Neuronal stem cell (in vitro differentiated cells): ENCODE results near the gene RRP7A.
A peak's percentile ranks its signal among the peaks of the same experiment; 100 is the strongest.
"Not testable (repeated sequence)": the region's sequence is repeated elsewhere in the genome, so short reads cannot be mapped to it uniquely, and the experiment has no call there.

Source experiments
- DNase-seq: peaks from one replicate; pipeline ENCODE4 v3.0.0-alpha.2; 2013; ENCODE audit warnings: low spot score
- H2AFZ ChIP-seq: one replicate; pipeline ENCODE4 v1.6.1; 2013; ENCODE audit warnings: mild to moderate bottlenecking, low read length, inconsistent platforms
- H2AK5ac ChIP-seq: 2 replicates; pipeline ENCODE4 v1.6.1; 2013; ENCODE audit warnings: low read depth, mild to moderate bottlenecking, inconsistent platforms, low read length, moderate library complexity, mixed read lengths
- H2BK120ac ChIP-seq: 2 replicates; pipeline ENCODE4 v1.6.1; 2013; ENCODE audit warnings: low read depth, mild to moderate bottlenecking, inconsistent platforms, low read length, moderate library complexity, mixed read lengths
- H2BK12ac ChIP-seq: one replicate; pipeline ENCODE4 v1.6.1; 2013; ENCODE audit warnings: low read length, inconsistent platforms
- H2BK15ac ChIP-seq: 2 replicates; pipeline ENCODE4 v1.6.1; 2013; ENCODE audit warnings: mild to moderate bottlenecking, low read length, inconsistent platforms, mixed read lengths
- H2BK5ac ChIP-seq: one replicate; pipeline ENCODE4 v1.6.1; 2013; ENCODE audit warnings: inconsistent platforms, mild to moderate bottlenecking, low read length, moderate library complexity
- H3K14ac ChIP-seq: one replicate; pipeline ENCODE4 v1.6.1; 2013; ENCODE audit warnings: low read length, inconsistent platforms
- H3K18ac ChIP-seq: 2 replicates; pipeline ENCODE4 v1.6.1; 2013; ENCODE audit warnings: low read length, inconsistent platforms
- H3K23ac ChIP-seq: 2 replicates; pipeline ENCODE4 v1.6.1; 2013; ENCODE audit warnings: low read depth, mild to moderate bottlenecking, mixed read lengths, low read length, inconsistent platforms; ENCODE audit not compliant: poor library complexity
- H3K27ac ChIP-seq: replicated peaks from 3 replicates; pipeline ENCODE4 v1.5.1; 2013; ENCODE audit warnings: low read length, inconsistent platforms
- H3K27me3 ChIP-seq, 3 experiments: 2 replicates each; pipeline ENCODE4 v1.6.1; 2013; ENCODE audit warnings: low read length in 3 of 3, mild to moderate bottlenecking in 2 of 3, inconsistent platforms in 1 of 3, low read depth in 1 of 3, mixed read lengths in 1 of 3, moderate library complexity in 1 of 3; ENCODE audit not compliant: control insufficient read depth in 3 of 3, insufficient read depth in 3 of 3
- H3K36me3 ChIP-seq, 2 donors: replicated peaks in 1 of 2; 2 replicates each; pipeline ENCODE4 v1.6.1; 2013; ENCODE audit warnings: low read length in 2 of 2; ENCODE audit not compliant: control insufficient read depth in 2 of 2, insufficient read depth in 2 of 2
- H3K4ac ChIP-seq: 2 replicates; pipeline ENCODE4 v1.6.1; 2013; ENCODE audit warnings: inconsistent platforms, mild to moderate bottlenecking, low read length, moderate library complexity
- H3K4me1 ChIP-seq, 2 donors: 1 replicate in 1 of 2; 2 replicates in 1 of 2; pipeline ENCODE4 v1.6.1; 2013; ENCODE audit warnings: low read length in 2 of 2, low read depth in 1 of 2; ENCODE audit not compliant: control insufficient read depth in 2 of 2, insufficient read depth in 1 of 2
- H3K4me2 ChIP-seq: one replicate; pipeline ENCODE4 v1.6.1; 2013; ENCODE audit warnings: mild to moderate bottlenecking, low read length, inconsistent platforms; ENCODE audit not compliant: insufficient read depth, poor library complexity, severe bottlenecking
- H3K4me3 ChIP-seq, 2 donors: 2 replicates each; pipeline ENCODE4 v1.5.1; 2013; ENCODE audit warnings: low read length in 2 of 2, mild to moderate bottlenecking in 2 of 2, inconsistent platforms in 1 of 2, moderate library complexity in 1 of 2
- H3K79me1 ChIP-seq: one replicate; pipeline ENCODE4 v1.6.1; 2013; ENCODE audit warnings: low read depth, mild to moderate bottlenecking, inconsistent platforms, low read length, moderate library complexity
- H3K9ac ChIP-seq: one replicate; pipeline ENCODE4 v1.6.1; 2013; ENCODE audit warnings: mild to moderate bottlenecking, low read depth, low read length, inconsistent platforms; ENCODE audit not compliant: poor library complexity
- H3K9me3 ChIP-seq, 2 donors: replicated peaks in 1 of 2; 2 replicates each; pipeline versions ENCODE3 to v1.6.1; 2013; ENCODE audit warnings: low read length in 2 of 2, mild to moderate bottlenecking in 2 of 2, inconsistent platforms in 1 of 2, low read depth in 1 of 2, mixed read lengths in 1 of 2, moderate library complexity in 1 of 2; ENCODE audit not compliant: control insufficient read depth in 2 of 2, insufficient read depth in 1 of 2
- H4K8ac ChIP-seq: one replicate; pipeline ENCODE4 v1.6.1; 2013; ENCODE audit warnings: low read depth, mild to moderate bottlenecking, inconsistent platforms, low read length, moderate library complexity
- H4K91ac ChIP-seq: one replicate; pipeline ENCODE4 v1.6.1; 2013; ENCODE audit warnings: low read length, low read depth, mild to moderate bottlenecking, inconsistent platforms; ENCODE audit not compliant: poor library complexity
- WGBS, 2 donors: extraction: QIAGEN DNeasy Blood & Tissue Kit; methylation state at CpG; one replicate each; pipeline ENCODE4 v1.1.7; 2013; ENCODE audit warnings: missing lambda C conversion rate in 2 of 2, mixed read lengths in 1 of 2; ENCODE audit not compliant: insufficient read length in 2 of 2, insufficient replicate concordance in 1 of 2; ENCODE audit errors: extremely low coverage in 2 of 2; 5-methylcytosine and 5-hydroxymethylcytosine counted together

Gene RRP7A

GRCh38 chr22:42563943-42564342 is 44.3 kb upstream of the RRP7A start:
- not testable (repeated sequence) for H3K9me3 ChIP-seq

GRCh38 chr22:42562684-42563083 is 43.1 kb upstream of the RRP7A start:
- H2AFZ ChIP-seq, result no peak overlapping the region
- WGBS, 2 donors, result no CpG with 5 or more reads among the region's 2 CpGs
- H2BK12ac ChIP-seq, result no peak overlapping the region
- no peaks in the 10 kb centered on the region for H3K27me3 ChIP-seq
- H2BK5ac ChIP-seq, result no peak overlapping the region
- no peak overlapping the region for H3K23ac ChIP-seq
- no peak overlapping the region for H4K8ac ChIP-seq
- H3K36me3 ChIP-seq, result peaks cover 0 to 6% of the 10 kb centered on the region in 2 donors
- peaks cover 2% of the 10 kb centered on the region for H3K79me1 ChIP-seq
- no peak overlapping the region for H3K4me2 ChIP-seq
- H3K9ac ChIP-seq, result no peak overlapping the region
- no peak overlapping the region for H3K14ac ChIP-seq
- no peak for DNase-seq
- no peak overlapping the region for H4K91ac ChIP-seq
- H2AK5ac ChIP-seq, result no peak overlapping the region
- no peak overlapping the region for H3K4ac ChIP-seq
- no peaks in the 10 kb centered on the region for H3K9me3 ChIP-seq
- no peak overlapping the region for H3K4me3 ChIP-seq
- H3K27ac ChIP-seq, result no peak overlapping the region
- no peak overlapping the region for H2BK120ac ChIP-seq
- H2BK15ac ChIP-seq, result no peak overlapping the region
- no peak overlapping the region for H3K18ac ChIP-seq
- peaks cover 0 to 7% of the 10 kb centered on the region in 2 donors for H3K4me1 ChIP-seq

More at GRCh38 chr22:42563943-42564342, 44.3 kb upstream of the RRP7A start:
- not testable (repeated sequence) for H3K4me1 ChIP-seq, H3K4me3 ChIP-seq, H3K14ac ChIP-seq, H3K18ac ChIP-seq, H3K27ac ChIP-seq, H2BK12ac ChIP-seq, H2BK5ac ChIP-seq, H2AK5ac ChIP-seq, H2BK15ac ChIP-seq, H3K4me2 ChIP-seq, H3K27me3 ChIP-seq, H3K36me3 ChIP-seq, H4K91ac ChIP-seq, H2BK120ac ChIP-seq, DNase-seq, H4K8ac ChIP-seq, H3K9ac ChIP-seq, H3K4ac ChIP-seq, H3K23ac ChIP-seq, H3K79me1 ChIP-seq, H2AFZ ChIP-seq
- no CpG with 5 or more reads among the region's 3 CpGs for WGBS, 2 donors

- no peak overlapping the region for H2AK5ac ChIP-seq
- H3K4me1 ChIP-seq, result peaks cover 0 to 7% of the 10 kb centered on the region in 2 donors
- H3K4ac ChIP-seq, result no peak overlapping the region
- no peak overlapping the region for H2BK15ac ChIP-seq
- H3K18ac ChIP-seq, result no peak overlapping the region
- H2BK12ac ChIP-seq, result no peak overlapping the region
- H3K4me3 ChIP-seq, result no peak overlapping the region
- peaks cover 2% of the 10 kb centered on the region for H3K79me1 ChIP-seq
- H4K8ac ChIP-seq, result no peak overlapping the region
- H3K36me3 ChIP-seq, result peaks cover 0 to 6% of the 10 kb centered on the region in 2 donors
- H2BK120ac ChIP-seq, result no peak overlapping the region
- DNase-seq, result no peak
- H3K23ac ChIP-seq, result no peak overlapping the region
- H2BK5ac ChIP-seq, result no peak overlapping the region
- H3K14ac ChIP-seq, result no peak overlapping the region
- H2AFZ ChIP-seq, result no peak overlapping the region
- H3K27ac ChIP-seq, result no peak overlapping the region
- H4K91ac ChIP-seq, result no peak overlapping the region
- no peak overlapping the region for H3K9ac ChIP-seq
- H3K4me2 ChIP-seq, result no peak overlapping the region
- H3K27me3 ChIP-seq, result no peaks in the 10 kb centered on the region
- no peaks in the 10 kb centered on the region for H3K9me3 ChIP-seq
- WGBS, 2 donors, result no CpG with 5 or more reads among the region's 8 CpGs
Measured at GRCh38 chr22:42562279-42562678, 42.7 kb upstream of the RRP7A start.

GRCh38 chr22:42561856-42562255 is 42.3 kb upstream of the RRP7A start:
- no peaks in the 10 kb centered on the region for H3K9me3 ChIP-seq
- H3K4me2 ChIP-seq, result no peak overlapping the region
- DNase-seq, result no peak
- H2AFZ ChIP-seq, result no peak overlapping the region
- peaks cover 2% of the 10 kb centered on the region for H3K79me1 ChIP-seq
- H2AK5ac ChIP-seq, result no peak overlapping the region
- no peak overlapping the region for H2BK15ac ChIP-seq
- no peak overlapping the region for H3K18ac ChIP-seq
- no peak overlapping the region for H2BK5ac ChIP-seq
- H3K4me3 ChIP-seq, result no peak overlapping the region
- H2BK12ac ChIP-seq, result no peak overlapping the region
- H2BK120ac ChIP-seq, result no peak overlapping the region
- peak overlapping the region; percentile 3 for H3K9ac ChIP-seq
- H3K14ac ChIP-seq, result no peak overlapping the region
- no peak overlapping the region for H3K4ac ChIP-seq
- peak overlapping the region; percentile 65 for H3K23ac ChIP-seq
- peaks cover 0 to 7% of the 10 kb centered on the region in 2 donors for H3K4me1 ChIP-seq
- no CpG with 5 or more reads among the region's 5 CpGs for WGBS, 2 donors
- no peak overlapping the region for H3K27ac ChIP-seq
- no peak overlapping the region for H4K8ac ChIP-seq
- H3K36me3 ChIP-seq, result peaks cover 0 to 6% of the 10 kb centered on the region in 2 donors
- no peak overlapping the region for H4K91ac ChIP-seq
- H3K27me3 ChIP-seq, result no peaks in the 10 kb centered on the region
